Mucosa of stomach (tissue), 1 donor: Measurements from ENCODE around the gene FAM81A.
"Not testable (repeated sequence)": the region's sequence is repeated elsewhere in the genome, so short reads cannot be mapped to it uniquely, and the experiment has no call there.

Experiments
- H3K27me3 ChIP-seq: one replicate; pipeline ENCODE4 v1.7.0; 2013; ENCODE audit warnings: mild to moderate bottlenecking, low read length; ENCODE audit not compliant: control insufficient read depth, insufficient read depth
- H3K36me3 ChIP-seq: one replicate; pipeline ENCODE4 v1.7.0; 2013; ENCODE audit warnings: low read length; ENCODE audit not compliant: control insufficient read depth, insufficient read depth
- H3K4me1 ChIP-seq: one replicate; pipeline ENCODE4 v1.7.0; 2013; ENCODE audit warnings: mild to moderate bottlenecking, low read length; ENCODE audit not compliant: control insufficient read depth, insufficient read depth
- H3K4me3 ChIP-seq: one replicate; pipeline ENCODE4 v1.7.0; 2013; ENCODE audit warnings: low read length
- H3K9ac ChIP-seq: one replicate; pipeline ENCODE4 v1.7.0; 2013; ENCODE audit warnings: mild to moderate bottlenecking, low read length, moderate library complexity
- H3K9me3 ChIP-seq: one replicate; pipeline ENCODE4 v1.7.0; 2013; ENCODE audit warnings: mild to moderate bottlenecking, low read length, moderate library complexity; ENCODE audit not compliant: control insufficient read depth
- donor health status: Pancreatic carcinoma.

FAM81A gene

DNA sequence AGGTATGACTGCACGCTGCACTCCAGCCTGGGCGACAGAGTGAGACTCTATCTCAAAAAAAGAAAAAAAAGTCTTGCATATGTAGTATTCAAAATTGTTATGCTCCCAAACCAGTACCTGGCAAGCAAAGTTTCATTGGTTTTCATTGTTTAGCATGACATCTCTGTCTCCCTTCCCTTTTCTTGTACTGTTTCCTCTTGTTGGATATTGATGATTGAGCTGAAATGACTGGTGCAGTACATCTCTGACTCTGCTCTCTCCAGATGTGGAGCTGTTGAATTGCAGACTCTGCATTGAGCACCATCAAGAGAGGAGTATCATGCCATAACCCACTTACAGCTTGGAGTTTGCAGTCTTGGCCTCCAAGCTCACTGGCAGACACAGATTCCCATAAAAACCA lies 77.2 kb downstream of the FAM81A start:
- Histone ChIP-seq H3K27me3 (no peaks in the 10 kb centered on the region), H3K4me3 (no peak overlapping the region), H3K9ac (no peak overlapping the region), H3K9me3 (no peaks in the 10 kb centered on the region), H3K4me1 (no peaks in the 10 kb centered on the region), H3K36me3 (no peaks in the 10 kb centered on the region)

DNA sequence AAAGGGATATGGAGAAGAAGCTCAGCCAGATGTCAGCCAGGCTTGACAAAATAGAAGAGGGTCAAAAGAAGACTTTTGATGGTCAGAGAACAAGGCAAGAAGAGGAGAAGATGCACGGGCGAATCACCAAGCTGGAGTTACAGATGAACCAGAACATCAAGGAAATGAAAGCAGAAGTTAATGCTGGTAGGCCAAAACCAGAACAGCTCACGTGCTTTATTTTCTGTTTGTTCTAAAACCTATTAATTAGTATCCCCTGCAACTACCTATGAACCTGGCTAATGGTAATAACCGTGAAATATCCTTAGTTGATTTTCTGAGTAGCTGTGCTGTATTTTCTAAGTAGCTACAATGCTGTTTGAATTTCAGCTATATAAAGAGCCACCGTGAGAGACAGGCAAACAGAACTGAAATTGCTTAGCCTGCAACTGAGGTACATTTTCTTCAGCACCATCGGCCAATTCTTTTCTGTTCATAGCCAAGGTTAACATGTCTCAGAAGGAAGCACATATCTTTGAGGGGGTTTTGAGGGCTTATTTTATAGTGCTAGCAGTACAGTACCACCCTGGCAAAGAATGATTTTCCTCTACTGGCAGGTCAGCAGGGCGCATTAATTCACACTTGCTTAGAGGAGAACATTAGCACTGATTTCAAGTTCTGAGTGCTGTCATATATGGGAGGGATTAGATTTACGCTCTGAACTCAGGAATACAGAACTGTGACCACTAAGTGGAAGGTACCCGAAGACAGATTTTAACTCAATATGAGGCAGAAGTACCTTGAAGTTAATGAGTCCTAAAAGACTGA lies 78.9 kb downstream of the FAM81A start:
- no peaks in the 10 kb centered on the region for H3K36me3 ChIP-seq
- H3K9me3 ChIP-seq = no peaks in the 10 kb centered on the region
- no peaks in the 10 kb centered on the region for H3K4me1 ChIP-seq
- no peak overlapping the region for H3K4me3 ChIP-seq
- no peak overlapping the region for H3K9ac ChIP-seq
- no peaks in the 10 kb centered on the region for H3K27me3 ChIP-seq

DNA sequence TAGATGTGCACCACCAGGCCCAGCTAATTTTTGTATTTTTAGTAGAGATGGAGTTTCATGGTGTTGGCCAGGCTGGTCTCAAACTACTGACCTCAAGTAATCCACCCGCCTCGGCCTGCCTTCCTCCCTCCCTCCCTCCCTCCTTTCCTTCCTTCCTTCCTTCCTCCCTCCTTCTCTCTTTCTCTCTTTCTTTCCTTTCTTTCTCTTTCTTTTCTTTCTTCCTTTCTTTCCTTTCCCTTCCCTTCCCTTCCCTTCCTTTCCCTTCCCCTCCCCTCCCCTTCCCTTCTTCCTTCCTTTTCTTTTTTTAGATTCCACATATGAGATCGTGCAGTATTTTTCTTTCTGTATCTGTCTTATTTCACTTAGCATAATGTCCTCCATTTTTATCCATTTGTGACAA lies 81.3 kb downstream of the FAM81A start:
- no peak overlapping the region for H3K9ac ChIP-seq
- H3K27me3 ChIP-seq = no peaks in the 10 kb centered on the region
- H3K36me3 ChIP-seq = no peaks in the 10 kb centered on the region
- H3K9me3 ChIP-seq = no peaks in the 10 kb centered on the region
- no peaks in the 10 kb centered on the region for H3K4me1 ChIP-seq
- H3K4me3 ChIP-seq = no peak overlapping the region

DNA sequence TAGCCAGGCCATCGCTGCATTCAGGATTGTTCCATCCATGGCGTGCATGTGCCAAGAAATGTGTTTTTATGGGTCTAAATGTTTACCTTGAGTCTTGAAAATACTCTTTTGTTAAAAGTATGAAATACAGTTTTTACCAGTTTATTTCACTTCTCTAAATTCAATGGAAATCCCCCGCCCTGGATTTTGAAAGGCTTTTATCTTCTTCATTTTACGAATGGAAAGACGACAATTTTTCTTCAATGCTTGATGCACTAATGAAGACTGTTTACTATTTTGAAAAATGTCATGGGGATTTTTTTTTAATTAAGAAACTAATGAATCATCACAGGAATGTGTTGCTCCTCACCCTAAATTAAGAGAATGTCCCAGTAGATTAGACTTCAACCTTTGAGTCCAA lies 83.5 kb downstream of the FAM81A start:
- Histone ChIP-seq H3K4me1 (no peaks in the 10 kb centered on the region), H3K36me3 (no peaks in the 10 kb centered on the region), H3K9me3 (no peaks in the 10 kb centered on the region), H3K9ac (no peak overlapping the region), H3K4me3 (no peak overlapping the region), H3K27me3 (no peaks in the 10 kb centered on the region)

DNA sequence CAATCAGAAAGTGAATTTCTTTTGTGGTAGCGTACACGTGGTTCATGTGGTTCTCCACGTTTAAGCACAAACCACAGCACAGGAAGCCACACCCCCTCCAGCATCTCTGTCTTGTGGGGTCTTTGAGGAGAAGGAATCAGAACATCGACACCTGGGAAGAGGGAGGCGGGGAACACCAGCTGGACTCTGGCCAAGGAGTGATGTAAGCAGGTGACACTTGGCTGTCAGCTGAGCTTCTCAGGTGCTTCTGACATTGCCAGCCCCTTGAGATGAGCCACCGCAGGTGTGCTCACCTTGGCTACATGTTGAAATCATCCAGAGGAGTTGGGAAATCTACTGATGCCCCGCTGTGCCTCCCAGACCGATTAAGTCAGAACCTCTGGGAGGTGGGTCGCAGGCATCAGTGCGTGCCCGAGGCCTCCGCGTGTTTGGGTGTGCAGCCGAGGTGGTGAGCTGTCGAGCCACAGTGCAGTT lies 85.0 kb downstream of the FAM81A start:
- H3K36me3 ChIP-seq = no peaks in the 10 kb centered on the region
- no peak overlapping the region for H3K4me3 ChIP-seq
- H3K27me3 ChIP-seq = no peaks in the 10 kb centered on the region

DNA sequence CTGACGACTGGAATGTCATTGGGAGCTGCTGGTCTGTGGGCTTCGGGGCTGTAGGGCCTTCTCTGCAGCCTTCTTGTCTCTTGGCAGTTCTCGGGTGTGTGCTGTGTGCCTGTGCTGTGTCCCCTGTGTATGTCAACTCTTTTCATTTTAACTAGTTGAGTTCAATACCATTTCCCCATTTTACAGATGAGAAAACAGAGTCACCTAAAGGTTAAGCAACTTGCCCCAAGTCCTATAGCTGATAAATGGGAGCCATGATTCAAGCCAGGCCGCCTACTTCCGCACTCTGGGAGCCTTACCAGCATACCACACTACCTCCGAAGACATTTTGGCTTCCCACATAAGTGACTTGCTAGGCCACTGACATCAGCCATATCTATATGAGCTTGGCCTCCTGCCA lies 85.7 kb downstream of the FAM81A start:
- no peak overlapping the region for H3K9ac ChIP-seq
- H3K9me3 ChIP-seq = no peaks in the 10 kb centered on the region
- no peaks in the 10 kb centered on the region for H3K27me3 ChIP-seq
- no peaks in the 10 kb centered on the region for H3K36me3 ChIP-seq
- no peak overlapping the region for H3K4me3 ChIP-seq
- no peaks in the 10 kb centered on the region for H3K4me1 ChIP-seq

More for the DNA sequence above, 85.0 kb downstream of the FAM81A start:
- H3K9ac ChIP-seq = no peak overlapping the region
- no peaks in the 10 kb centered on the region for H3K4me1 ChIP-seq
- H3K9me3 ChIP-seq = no peaks in the 10 kb centered on the region

DNA sequence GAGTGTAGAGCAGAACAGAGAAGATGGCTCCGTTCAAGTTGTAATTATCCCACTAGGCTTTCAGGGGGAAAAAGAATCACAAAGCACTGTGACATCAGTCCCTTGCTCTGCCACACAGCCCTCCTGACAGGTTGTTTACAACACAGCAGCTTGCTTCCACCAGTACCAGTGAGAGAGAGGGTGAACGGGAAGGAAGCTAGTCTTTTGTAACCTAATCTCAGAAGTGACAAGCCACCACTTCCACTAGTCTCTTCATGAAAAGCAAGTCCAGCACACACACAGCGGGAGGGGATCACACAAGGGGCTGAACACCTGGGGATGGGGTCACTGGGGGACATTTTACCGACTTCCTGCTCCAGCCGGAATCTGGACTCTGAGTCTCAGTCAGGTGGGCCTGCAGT lies 86.3 kb downstream of the FAM81A start:
- H3K36me3 ChIP-seq = no peaks in the 10 kb centered on the region
- H3K9ac ChIP-seq = no peak overlapping the region
- H3K4me1 ChIP-seq = no peaks in the 10 kb centered on the region
- no peak overlapping the region for H3K4me3 ChIP-seq
- no peaks in the 10 kb centered on the region for H3K9me3 ChIP-seq
- no peaks in the 10 kb centered on the region for H3K27me3 ChIP-seq

DNA sequence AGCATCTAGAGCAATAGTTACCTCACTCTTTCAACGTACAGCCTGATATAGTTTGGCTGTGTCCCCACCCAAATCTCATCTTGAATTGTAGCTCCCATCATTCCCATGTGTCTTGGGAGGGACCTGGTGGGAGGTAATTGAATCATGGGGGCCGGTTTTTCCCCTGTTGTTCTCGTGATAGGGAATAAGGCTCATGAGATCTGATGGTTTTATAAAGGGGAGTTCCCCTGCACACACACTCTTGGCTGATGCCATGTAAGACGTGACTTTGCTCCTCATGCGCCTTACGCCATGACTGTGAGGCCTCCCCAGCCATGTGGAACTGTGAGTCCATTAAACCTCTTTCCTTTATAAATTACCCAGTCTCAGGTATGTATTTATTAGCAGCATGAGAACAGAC lies 88.5 kb downstream of the FAM81A start:
- H3K27me3 ChIP-seq, H3K9ac ChIP-seq, H3K4me3 ChIP-seq, H3K36me3 ChIP-seq, H3K9me3 ChIP-seq, H3K4me1 ChIP-seq: not testable (repeated sequence)

DNA sequence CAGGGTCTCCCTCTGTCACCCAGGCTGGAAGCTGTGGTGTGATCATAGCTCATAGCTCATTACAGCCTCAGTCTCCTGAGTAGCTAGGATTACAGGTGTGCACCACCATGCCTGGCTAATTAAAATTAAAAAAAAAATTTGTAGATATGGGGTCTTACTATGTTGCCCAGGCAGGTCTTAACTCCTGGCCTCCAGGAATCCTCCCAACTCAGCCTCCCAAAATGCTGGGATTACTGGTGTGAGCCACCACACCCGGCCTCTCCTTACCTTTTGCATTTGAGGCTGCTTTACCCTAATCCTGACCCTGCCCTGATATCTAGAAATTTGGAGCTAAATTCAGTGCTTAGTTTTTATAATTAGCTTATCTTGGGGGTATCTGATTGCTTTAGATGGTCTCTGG lies 90.4 kb downstream of the FAM81A start:
- no peaks in the 10 kb centered on the region for H3K27me3 ChIP-seq

DNA sequence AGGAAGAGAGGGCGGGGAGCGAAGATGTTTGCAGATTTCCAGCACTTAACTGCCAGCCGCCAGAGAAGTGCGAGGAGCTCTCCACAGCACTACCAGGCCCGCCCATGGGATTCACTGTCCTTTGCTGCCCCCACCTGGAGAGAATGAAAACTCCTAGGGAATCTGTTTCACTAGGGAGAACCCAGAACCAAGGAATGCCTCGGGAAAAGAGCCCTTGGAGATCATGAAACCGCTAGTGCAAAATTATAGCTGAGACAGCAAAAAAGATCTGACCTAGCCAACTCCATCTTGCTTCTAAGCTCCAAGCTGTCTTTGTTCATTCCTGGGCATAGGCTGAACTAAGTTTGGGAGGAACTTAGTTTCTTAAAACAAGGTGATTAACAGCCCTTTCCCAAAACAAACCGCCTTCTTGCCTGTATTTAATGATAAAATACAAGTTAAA lies 91.0 kb downstream of the FAM81A start:
- Histone ChIP-seq H3K4me1 (peaks cover 10% of the 10 kb centered on the region), H3K9ac (no peak overlapping the region), H3K36me3 (no peaks in the 10 kb centered on the region), H3K27me3 (no peaks in the 10 kb centered on the region), H3K9me3 (no peaks in the 10 kb centered on the region), H3K4me3 (no peak overlapping the region)

More for the DNA sequence above, 90.4 kb downstream of the FAM81A start:
- Histone ChIP-seq H3K9me3 (no peaks in the 10 kb centered on the region), H3K4me3 (no peak overlapping the region), H3K9ac (no peak overlapping the region), H3K4me1 (peaks cover 10% of the 10 kb centered on the region), H3K36me3 (no peaks in the 10 kb centered on the region)

DNA sequence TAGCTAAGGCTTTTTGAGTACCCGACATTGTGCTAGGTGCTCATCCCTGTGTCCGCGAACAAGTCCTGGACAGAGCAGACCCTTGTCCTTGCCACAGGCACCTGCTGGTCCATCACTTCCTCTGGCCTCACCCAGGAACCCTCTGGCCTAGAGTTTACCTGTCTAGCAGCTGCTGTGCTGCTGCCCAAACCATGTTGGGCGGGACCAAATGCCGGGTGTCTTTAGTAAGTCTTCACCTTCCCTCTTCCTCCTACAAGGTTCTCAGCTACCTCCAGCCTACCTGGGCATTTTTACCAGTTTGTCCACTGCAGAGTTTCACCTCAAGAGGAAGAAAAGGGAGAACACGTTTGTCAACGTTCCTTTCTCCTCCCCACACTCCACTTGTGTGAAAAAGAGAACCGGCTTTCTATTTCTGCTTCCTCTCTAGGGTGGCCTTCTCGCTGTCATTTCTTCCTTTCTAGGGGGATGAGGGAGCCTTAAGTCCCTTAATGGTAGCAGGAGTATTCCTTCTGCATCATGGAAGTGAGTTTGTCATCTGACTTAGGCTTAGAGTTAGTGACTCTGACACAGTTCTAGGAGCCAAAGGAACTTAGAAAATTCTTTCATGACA lies 93.2 kb downstream of the FAM81A start:
- Histone ChIP-seq H3K27me3 (no peaks in the 10 kb centered on the region), H3K36me3 (no peaks in the 10 kb centered on the region), H3K9me3 (no peaks in the 10 kb centered on the region), H3K4me1 (peaks cover 15% of the 10 kb centered on the region), H3K9ac (no peak overlapping the region), H3K4me3 (no peak overlapping the region)

DNA sequence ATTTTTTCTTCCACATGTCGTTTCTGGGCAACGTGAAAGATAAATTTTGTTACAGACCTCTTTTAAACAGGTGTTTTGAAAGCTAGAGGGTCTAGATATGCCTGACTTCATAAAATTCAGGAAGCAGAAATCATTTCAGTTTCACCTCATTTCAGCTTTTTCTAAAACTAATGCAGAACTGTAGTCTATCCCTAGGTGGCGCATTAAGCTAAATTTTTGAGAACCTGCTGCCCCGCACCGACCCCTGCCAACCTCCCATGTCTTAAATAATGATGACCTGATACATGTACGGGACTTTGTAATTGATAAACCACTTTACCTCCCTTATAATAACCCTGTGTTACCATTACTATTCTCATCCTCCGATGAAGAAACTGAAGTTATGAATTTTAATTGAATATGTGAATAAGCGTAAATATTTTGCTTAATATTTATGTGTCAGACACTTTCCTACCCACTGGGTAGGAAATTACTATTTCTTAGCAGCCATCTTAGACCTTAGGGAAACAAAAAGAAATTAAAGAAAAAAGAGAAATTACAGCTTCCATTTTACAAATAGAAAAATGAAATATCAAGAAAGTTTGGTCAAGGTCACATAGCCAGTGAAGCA lies 94.9 kb downstream of the FAM81A start:
- H3K27me3 ChIP-seq = no peaks in the 10 kb centered on the region
- H3K9ac ChIP-seq = no peak overlapping the region
- H3K4me3 ChIP-seq = no peak overlapping the region
- peaks cover 24% of the 10 kb centered on the region for H3K4me1 ChIP-seq
- H3K36me3 ChIP-seq = no peaks in the 10 kb centered on the region
- H3K9me3 ChIP-seq = no peaks in the 10 kb centered on the region
